ENCODE measurements around the gene ZNF652. TPM values are rescaled to one million over a fixed set of nuclear protein-coding genes. Genes with fewer than 3 reads are reported as not detected.

Gene ZNF652
- total RNA-seq, 1 donor from 2014 or later, result 26.8 TPM

GRCh38 chr17:49339354-49339753 lies 22.7 kb downstream of the ZNF652 start:
- no peak overlapping the region for H3K4me2 ChIP-seq (ENCODE audit: low read length)
- no peak overlapping the region for H3K9ac ChIP-seq (ENCODE audit: low read length)
- Mint-ChIP-seq H3K4me3 (ENCODE audit: unreplicated experiment) (no peak overlapping the region), H3K27me3 (ENCODE audit: low read depth, unreplicated experiment) (no peaks in the 10 kb centered on the region), H3K36me3 (ENCODE audit: low read depth, unreplicated experiment) (no peaks in the 10 kb centered on the region), H3K9me3 (ENCODE audit: unreplicated experiment) (no peaks in the 10 kb centered on the region), H3K27ac (ENCODE audit: unreplicated experiment) (no peak overlapping the region), H3K4me1 (ENCODE audit: low read depth, unreplicated experiment) (peaks cover 28% of the 10 kb centered on the region)
- no peak overlapping the region for H2AFZ ChIP-seq (ENCODE audit: low read depth, low read length)
- no peaks in the 10 kb centered on the region for H3K36me3 ChIP-seq (ENCODE audit: insufficient read depth, low read length)
- H3K9me3 ChIP-seq (ENCODE audit: insufficient read depth, low read depth, low read length), result no peaks in the 10 kb centered on the region
- no peaks in the 10 kb centered on the region for H3K27me3 ChIP-seq (ENCODE audit: insufficient read depth, low read length)
- no peak overlapping the region for H3K4me3 ChIP-seq (ENCODE audit: insufficient read depth, low read depth, low read length)
- TF ChIP-seq EZH2 (IDR thresholded peaks at IDR 0.05; ENCODE audit: insufficient read depth, low read length), result no peak
- TF ChIP-seq, protein P1, sequence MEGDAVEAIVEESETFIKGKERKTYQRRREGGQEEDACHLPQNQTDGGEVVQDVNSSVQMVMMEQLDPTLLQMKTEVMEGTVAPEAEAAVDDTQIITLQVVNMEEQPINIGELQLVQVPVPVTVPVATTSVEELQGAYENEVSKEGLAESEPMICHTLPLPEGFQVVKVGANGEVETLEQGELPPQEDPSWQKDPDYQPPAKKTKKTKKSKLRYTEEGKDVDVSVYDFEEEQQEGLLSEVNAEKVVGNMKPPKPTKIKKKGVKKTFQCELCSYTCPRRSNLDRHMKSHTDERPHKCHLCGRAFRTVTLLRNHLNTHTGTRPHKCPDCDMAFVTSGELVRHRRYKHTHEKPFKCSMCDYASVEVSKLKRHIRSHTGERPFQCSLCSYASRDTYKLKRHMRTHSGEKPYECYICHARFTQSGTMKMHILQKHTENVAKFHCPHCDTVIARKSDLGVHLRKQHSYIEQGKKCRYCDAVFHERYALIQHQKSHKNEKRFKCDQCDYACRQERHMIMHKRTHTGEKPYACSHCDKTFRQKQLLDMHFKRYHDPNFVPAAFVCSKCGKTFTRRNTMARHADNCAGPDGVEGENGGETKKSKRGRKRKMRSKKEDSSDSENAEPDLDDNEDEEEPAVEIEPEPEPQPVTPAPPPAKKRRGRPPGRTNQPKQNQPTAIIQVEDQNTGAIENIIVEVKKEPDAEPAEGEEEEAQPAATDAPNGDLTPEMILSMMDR (IDR thresholded peaks at IDR 0.05; ENCODE audit: insufficient read depth, low read depth, low read length), result no peak
- H3K27ac ChIP-seq (ENCODE audit: low read depth, low read length), result no peak overlapping the region
- DNase-seq (ENCODE audit: low read depth) (no peak), FAIRE-seq (no peak)
- peaks cover 67% of the 10 kb centered on the region for H3K79me2 ChIP-seq (ENCODE audit: insufficient read depth, low read length)
- peaks cover 59% of the 10 kb centered on the region for H4K20me1 ChIP-seq (ENCODE audit: insufficient read depth, low read length)
- H3K4me1 ChIP-seq (ENCODE audit: insufficient read depth, low read length), result peaks cover 22% of the 10 kb centered on the region

GRCh38 chr17:49338883-49339282 lies 23.2 kb downstream of the ZNF652 start:
- H3K9me3 Mint-ChIP-seq (ENCODE audit: unreplicated experiment), result no peaks in the 10 kb centered on the region
- Histone ChIP-seq H4K20me1 (ENCODE audit: insufficient read depth, low read length) (peaks cover 63% of the 10 kb centered on the region), H3K27ac (ENCODE audit: low read depth, low read length) (no peak overlapping the region), H3K36me3 (ENCODE audit: insufficient read depth, low read length) (no peaks in the 10 kb centered on the region), H3K9ac (ENCODE audit: low read length) (no peak overlapping the region), H3K79me2 (ENCODE audit: insufficient read depth, low read length) (peaks cover 69% of the 10 kb centered on the region), H2AFZ (ENCODE audit: low read depth, low read length) (no peak overlapping the region), H3K27me3 (ENCODE audit: insufficient read depth, low read length) (no peaks in the 10 kb centered on the region), H3K4me3 (ENCODE audit: insufficient read depth, low read depth, low read length) (no peak overlapping the region), H3K4me1 (ENCODE audit: insufficient read depth, low read length) (peaks cover 22% of the 10 kb centered on the region), H3K4me2 (ENCODE audit: low read length) (peak overlapping the region; percentile 55), H3K9me3 (ENCODE audit: insufficient read depth, low read depth, low read length) (no peaks in the 10 kb centered on the region)
- TF ChIP-seq, protein P1 (IDR thresholded peaks at IDR 0.05; ENCODE audit: insufficient read depth, low read depth, low read length), result no peak
- TF ChIP-seq EZH2 (IDR thresholded peaks at IDR 0.05; ENCODE audit: insufficient read depth, low read length), result no peak
- H3K4me3 Mint-ChIP-seq (ENCODE audit: unreplicated experiment), result no peak overlapping the region
- no peak overlapping the region for H3K27ac Mint-ChIP-seq (ENCODE audit: unreplicated experiment)
- H3K27me3 Mint-ChIP-seq (ENCODE audit: low read depth, unreplicated experiment), result no peaks in the 10 kb centered on the region
- peaks cover 28% of the 10 kb centered on the region for H3K4me1 Mint-ChIP-seq (ENCODE audit: low read depth, unreplicated experiment)
- DNase-seq (ENCODE audit: low read depth), result peak; percentile 71
- no peaks in the 10 kb centered on the region for H3K36me3 Mint-ChIP-seq (ENCODE audit: low read depth, unreplicated experiment)
- FAIRE-seq, result no peak

GRCh38 chr17:49337884-49338283 lies 24.2 kb downstream of the ZNF652 start:
- Mint-ChIP-seq H3K4me1 (ENCODE audit: low read depth, unreplicated experiment) (peaks cover 24% of the 10 kb centered on the region), H3K36me3 (ENCODE audit: low read depth, unreplicated experiment) (no peaks in the 10 kb centered on the region), H3K27ac (ENCODE audit: unreplicated experiment) (no peak overlapping the region), H3K9me3 (ENCODE audit: unreplicated experiment) (no peaks in the 10 kb centered on the region), H3K27me3 (ENCODE audit: low read depth, unreplicated experiment) (no peaks in the 10 kb centered on the region), H3K4me3 (ENCODE audit: unreplicated experiment) (no peak overlapping the region)
- Histone ChIP-seq H3K36me3 (ENCODE audit: insufficient read depth, low read length) (no peaks in the 10 kb centered on the region), H3K9ac (ENCODE audit: low read length) (no peak overlapping the region), H3K4me2 (ENCODE audit: low read length) (peak overlapping the region; percentile 55), H3K79me2 (ENCODE audit: insufficient read depth, low read length) (peaks cover 73% of the 10 kb centered on the region), H3K9me3 (ENCODE audit: insufficient read depth, low read depth, low read length) (no peaks in the 10 kb centered on the region), H3K27me3 (ENCODE audit: insufficient read depth, low read length) (no peaks in the 10 kb centered on the region), H2AFZ (ENCODE audit: low read depth, low read length) (no peak overlapping the region), H3K4me1 (ENCODE audit: insufficient read depth, low read length) (peaks cover 19% of the 10 kb centered on the region), H3K4me3 (ENCODE audit: insufficient read depth, low read depth, low read length) (no peak overlapping the region), H4K20me1 (ENCODE audit: insufficient read depth, low read length) (peaks cover 56% of the 10 kb centered on the region), H3K27ac (ENCODE audit: low read depth, low read length) (no peak overlapping the region)
- DNase-seq (ENCODE audit: low read depth), result peak; percentile 68
- no peak for FAIRE-seq
- no peak for TF ChIP-seq EZH2 (IDR thresholded peaks at IDR 0.05; ENCODE audit: insufficient read depth, low read length)
- TF ChIP-seq, protein P1 (IDR thresholded peaks at IDR 0.05; ENCODE audit: insufficient read depth, low read depth, low read length), result no peak

All from astrocyte (in vitro differentiated cells and primary cell).